Activated T-cell treated with anti-CD3 and anti-CD28 coated beads, Interleukin-2, amount 50 U/mL, for 4 hours (primary cell): Measurements from ENCODE around the gene RARA. TPM values are rescaled to one million over a fixed set of nuclear protein-coding genes. Genes with fewer than 3 reads are reported as not detected.

Experiments
- ATAC-seq, 2 donors: fragments of 200-7000 bp; cut with Tn5 transposase; one replicate each; pipeline ENCODE4 v1.10.0; 2021
- DNase-seq: peaks from one replicate; pipeline ENCODE4 v3.0.0-alpha.2; 2020
- H3K27me3 Mint-ChIP-seq: one replicate; pipeline ENCODE4 v1.8.0; 2021; ENCODE audit warnings: low read depth, mixed read lengths
- H3K36me3 Mint-ChIP-seq: one replicate; pipeline ENCODE4 v1.8.0; 2022; ENCODE audit warnings: mixed read lengths; ENCODE audit not compliant: insufficient read depth
- H3K4me1 Mint-ChIP-seq: one replicate; pipeline ENCODE4 v1.8.0; 2021; ENCODE audit warnings: low read depth, mixed read lengths
- H3K4me3 Mint-ChIP-seq: one replicate; pipeline ENCODE4 v1.8.0; 2021; ENCODE audit warnings: mild to moderate bottlenecking, moderate library complexity, mixed read lengths
- H3K9me3 Mint-ChIP-seq: one replicate; pipeline ENCODE4 v1.8.0; 2021; ENCODE audit warnings: mixed read lengths
- total RNA-seq, 3 donors: library from RNA; stranded (reverse); gene quantifications; one replicate each; pipeline ENCODE4 v1.2.1, GENCODE V29; 2021

The RARA gene
- total RNA-seq, 3 donors from 2014 or later: 46.5 to 61.9 (median 48.7) TPM

DNA sequence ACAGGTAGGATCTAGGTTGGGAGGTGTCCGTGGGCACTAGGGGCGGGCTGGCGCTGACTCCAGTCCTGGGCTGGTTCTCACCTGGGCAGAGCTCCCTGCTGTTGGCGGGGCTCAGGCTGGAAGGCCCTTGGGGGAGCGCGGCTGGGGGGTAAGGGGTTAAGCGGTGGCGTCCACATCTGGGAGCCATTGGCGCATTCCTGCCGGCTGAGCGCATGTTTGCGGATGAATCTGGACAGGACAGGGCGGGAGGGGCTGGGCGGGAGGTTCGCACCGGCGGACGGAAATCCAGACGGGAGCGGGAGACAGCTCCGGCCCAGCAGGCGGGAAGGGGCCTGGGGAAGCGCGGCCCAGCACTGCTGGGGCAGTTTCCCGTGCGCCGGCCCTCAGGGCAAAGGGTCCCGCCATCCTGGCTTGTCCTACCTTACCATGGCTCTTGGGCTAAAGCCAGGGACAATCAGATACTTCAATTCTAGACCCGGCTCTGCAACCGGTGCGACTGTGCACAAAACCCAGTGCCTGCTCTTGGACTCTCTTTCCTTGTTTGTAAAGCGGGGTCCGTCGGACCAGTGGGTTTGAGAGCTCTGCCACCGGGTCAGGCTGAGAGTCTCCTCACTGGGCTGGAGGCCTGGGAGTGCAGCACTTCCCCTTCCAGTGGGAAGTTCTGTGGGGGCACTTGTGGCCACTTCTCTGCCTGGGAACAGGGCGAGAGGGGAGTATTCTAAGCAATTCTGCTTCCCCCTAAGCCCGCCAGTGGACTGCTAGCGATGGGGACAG, 7.8 kb downstream of the RARA start:
- no peak overlapping the region for H3K4me3 Mint-ChIP-seq
- no peaks in the 10 kb centered on the region for H3K9me3 Mint-ChIP-seq
- no peaks in the 10 kb centered on the region for H3K27me3 Mint-ChIP-seq
- peaks cover 69% of the 10 kb centered on the region for H3K4me1 Mint-ChIP-seq
- ATAC-seq (no peak), DNase-seq (no peak)
- H3K36me3 Mint-ChIP-seq: no peaks in the 10 kb centered on the region

DNA sequence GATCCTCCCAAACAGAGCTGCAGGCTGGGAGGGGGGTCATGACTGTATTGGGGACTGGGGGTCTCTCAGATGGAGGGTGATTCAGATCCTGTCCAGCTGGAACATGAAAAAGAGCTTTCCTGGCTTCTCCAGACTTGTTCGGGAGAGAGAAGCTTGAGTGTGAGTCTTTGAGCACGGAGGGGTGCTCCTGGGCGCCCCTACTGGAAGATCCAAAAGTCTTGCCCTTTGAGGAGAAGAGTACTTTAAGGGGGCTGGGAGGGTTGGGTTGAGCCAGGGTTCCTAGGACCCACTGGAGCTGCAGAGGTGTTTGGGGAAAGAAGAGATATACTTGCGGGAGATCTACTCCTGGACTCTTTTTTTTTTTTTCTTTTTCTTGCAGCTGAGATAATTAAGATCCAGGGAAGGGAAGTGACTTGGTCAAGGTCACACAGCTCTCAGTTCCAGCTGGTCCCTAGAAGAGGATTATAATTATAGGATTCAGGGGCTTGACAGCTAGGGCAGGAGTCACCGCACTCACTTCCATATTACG, 8.4 kb downstream of the RARA start:
- peaks cover 68% of the 10 kb centered on the region for H3K4me1 Mint-ChIP-seq
- H3K27me3 Mint-ChIP-seq: no peaks in the 10 kb centered on the region
- DNase-seq (peak; percentile 36), ATAC-seq (no peak)
- H3K4me3 Mint-ChIP-seq: peak overlapping the region; percentile 98
- H3K9me3 Mint-ChIP-seq: no peaks in the 10 kb centered on the region
- H3K36me3 Mint-ChIP-seq: no peaks in the 10 kb centered on the region

DNA sequence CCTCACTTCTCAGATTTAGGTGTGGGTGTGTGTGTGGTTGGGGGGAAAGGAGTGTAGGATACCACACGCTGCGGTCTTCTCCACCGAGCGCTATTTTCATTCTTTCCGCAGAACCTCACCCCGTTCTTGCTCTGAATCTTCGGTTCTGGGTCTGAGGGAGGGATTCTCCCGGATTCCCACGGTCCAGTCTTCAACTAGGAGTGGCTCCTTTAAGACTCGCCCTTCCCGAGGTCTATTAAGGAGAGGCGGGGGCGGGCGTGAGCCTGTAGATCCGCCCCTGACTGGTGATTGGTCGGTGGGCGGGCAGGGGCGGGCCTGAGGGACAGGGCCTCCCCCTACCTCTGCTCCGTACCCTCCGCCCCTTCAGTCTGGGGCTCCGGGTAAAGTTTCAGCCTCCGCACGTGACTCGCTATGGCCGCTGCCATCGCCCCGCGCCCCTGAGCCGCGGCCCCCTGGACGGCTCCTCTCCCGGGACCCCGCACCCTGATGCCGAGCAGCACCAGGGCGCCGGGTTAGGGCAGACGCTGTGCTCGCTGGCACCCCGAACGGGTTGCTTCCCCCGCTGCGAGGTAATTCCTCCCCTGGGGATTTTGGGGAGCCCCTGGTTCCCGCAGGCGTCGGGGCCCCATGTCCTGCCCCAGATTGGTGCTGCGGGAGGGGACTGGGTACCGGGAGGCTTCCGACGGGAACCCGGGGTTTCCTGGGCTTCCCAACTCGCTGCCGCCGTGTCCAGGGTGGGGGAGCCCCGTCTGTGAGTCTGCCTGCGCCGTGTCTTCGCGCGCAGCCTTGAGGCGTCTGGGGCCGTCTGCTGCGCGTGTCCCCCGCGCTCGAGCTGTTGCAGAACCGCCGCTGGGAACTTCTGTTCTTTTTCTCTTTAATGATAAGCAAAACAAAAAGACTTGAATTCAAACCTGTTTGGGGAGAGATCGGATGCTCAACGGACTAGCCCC, 9.2 kb downstream of the RARA start:
- Mint-ChIP-seq H3K4me1 (peaks cover 72% of the 10 kb centered on the region), H3K27me3 (no peaks in the 10 kb centered on the region), H3K4me3 (peak overlapping the region; percentile 98), H3K36me3 (no peaks in the 10 kb centered on the region), H3K9me3 (no peaks in the 10 kb centered on the region)
- peak; percentile 86 for DNase-seq
- ATAC-seq: peak; percentile 73 to 76

DNA sequence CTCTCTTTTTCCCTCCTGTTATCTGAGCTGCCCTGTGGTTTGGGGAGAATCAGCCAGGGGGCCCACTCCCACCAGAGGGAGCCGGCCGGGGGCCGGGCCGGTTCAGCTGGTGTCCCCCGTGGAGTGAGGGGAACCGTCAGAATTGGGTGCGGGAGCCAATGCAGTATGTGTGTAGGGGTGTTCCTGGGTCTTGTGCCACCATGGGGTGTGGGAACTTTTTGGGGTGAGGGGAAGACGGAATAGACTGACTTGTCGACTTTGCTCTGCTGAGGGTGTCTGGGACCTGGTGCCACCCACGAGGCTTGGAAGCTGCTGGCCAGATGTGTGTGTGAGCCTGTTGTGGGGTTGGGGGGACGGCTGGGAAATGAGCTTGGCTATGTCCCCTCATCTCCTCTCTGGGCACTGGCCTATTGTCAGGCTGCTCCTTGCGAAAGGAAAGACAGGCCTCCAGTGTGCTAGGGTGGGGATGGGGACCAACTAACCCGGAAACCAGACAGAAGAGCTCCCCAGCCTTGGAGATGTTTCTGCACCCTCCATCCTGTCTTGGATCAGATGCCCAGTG, 9.9 kb downstream of the RARA start:
- no peaks in the 10 kb centered on the region for H3K36me3 Mint-ChIP-seq
- no peak for DNase-seq
- no peaks in the 10 kb centered on the region for H3K27me3 Mint-ChIP-seq
- H3K4me1 Mint-ChIP-seq: peaks cover 73% of the 10 kb centered on the region
- no peak for ATAC-seq
- no peaks in the 10 kb centered on the region for H3K9me3 Mint-ChIP-seq
- peak overlapping the region; percentile 98 for H3K4me3 Mint-ChIP-seq

DNA sequence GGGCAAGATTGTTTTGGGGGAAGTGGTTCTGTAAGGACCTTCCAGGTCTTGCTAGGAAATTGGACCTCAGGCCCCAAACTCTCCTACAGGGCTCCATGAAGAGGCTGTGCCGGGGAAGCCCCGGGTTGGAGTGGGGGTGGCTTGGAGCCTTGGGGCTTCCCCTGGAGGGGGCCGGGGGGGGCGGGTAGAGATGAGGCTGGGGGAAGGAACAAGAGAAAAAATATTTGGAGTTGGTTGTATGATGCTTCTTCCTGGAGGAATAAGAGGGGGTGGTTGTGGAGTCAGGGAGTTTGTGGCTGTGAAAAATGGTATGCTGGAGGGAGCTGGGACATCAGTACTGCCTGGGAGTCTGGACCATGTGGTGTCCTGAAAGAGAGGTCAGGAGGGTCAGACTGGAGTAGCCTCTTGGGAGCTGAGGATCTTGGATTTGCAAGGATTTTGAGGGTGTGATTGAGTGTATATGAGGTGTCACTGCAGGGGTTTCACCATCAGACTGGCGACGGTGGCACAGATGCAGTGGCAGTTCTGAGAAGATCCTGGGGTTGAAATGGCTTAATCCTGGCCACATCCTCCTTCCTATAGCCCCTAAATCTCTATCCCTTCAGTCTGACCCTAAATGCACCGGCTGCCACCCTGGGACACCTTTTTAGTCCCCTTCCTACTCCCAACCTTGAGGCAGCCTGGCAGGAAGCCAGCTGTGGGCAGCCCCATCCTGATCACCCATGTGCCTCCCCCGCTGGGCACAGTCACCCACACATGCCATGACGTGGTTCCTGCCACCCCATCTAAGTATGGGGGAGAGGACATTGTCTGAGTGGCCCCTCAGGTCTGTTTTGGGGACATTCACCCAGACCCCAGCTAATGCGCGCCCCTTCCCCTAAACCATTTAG, 10.9 kb downstream of the RARA start:
- Mint-ChIP-seq H3K4me1 (peaks cover 73% of the 10 kb centered on the region), H3K9me3 (no peaks in the 10 kb centered on the region), H3K4me3 (peak overlapping the region; percentile 98), H3K36me3 (no peaks in the 10 kb centered on the region), H3K27me3 (no peaks in the 10 kb centered on the region)
- peak; percentile 79 for DNase-seq
- no peak for ATAC-seq

DNA sequence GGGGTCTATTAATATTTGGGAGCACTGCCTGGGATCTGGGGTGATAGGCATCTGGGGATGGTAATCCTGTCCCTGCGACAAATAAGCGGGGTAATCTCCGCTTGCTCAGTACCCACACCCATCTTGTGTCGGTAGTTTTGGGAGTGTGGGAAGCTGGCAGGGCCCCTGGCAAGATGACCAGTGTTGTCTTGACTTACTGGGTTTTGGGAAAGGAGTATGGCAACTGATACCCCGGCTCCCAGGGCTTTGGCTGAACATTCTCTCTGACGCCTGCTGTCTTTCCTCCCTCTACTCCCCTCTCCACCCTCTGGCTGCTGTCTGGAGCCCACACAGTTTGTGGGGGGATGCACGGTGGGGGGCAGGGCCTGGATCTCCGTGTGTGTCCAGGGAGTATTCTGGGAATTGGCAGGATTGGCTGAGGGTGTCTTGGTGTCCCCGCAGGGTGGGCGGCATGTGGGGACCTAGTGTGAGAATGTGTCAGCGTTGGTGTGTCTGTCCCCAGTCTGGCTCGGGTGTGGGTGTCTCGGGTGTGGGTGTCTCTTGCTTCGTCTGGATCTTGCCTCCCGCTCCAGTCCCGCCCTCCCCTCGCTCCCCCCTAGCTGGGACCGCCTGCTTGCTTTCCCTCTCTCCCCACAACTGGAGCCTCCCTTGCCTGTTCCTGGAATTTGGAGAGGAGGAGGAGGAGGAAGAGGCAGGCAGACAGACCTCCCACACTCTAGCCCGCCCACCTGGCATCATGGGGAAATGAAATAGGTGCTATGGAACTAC, 12.0 kb downstream of the RARA start:
- Mint-ChIP-seq H3K36me3 (no peaks in the 10 kb centered on the region), H3K27me3 (no peaks in the 10 kb centered on the region), H3K4me1 (peaks cover 72% of the 10 kb centered on the region), H3K9me3 (no peaks in the 10 kb centered on the region), H3K4me3 (peak overlapping the region; percentile 98)
- ATAC-seq (no peak), DNase-seq (peak; percentile 63)

DNA sequence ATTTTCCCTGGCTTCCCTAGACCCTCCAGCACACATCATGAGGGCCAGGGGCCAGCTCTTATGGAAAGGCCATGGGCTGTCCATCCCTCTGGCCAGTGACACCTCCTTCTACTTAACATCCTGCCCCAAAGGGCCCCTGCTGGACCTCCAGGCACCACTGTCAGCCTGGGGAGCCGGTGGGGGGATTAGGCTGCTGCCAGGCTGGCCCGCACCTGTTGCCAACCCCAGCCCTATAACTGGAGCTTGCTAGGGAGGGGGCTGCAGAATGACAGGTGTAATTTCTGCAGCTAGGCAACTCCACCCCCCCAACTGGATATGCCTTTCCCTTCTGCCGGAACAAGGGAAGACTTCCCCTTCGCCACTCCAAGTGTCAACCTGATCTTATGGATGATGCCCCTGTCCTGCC, 12.5 kb downstream of the RARA start:
- peaks cover 2% of the 10 kb centered on the region for H3K36me3 Mint-ChIP-seq
- H3K9me3 Mint-ChIP-seq: no peaks in the 10 kb centered on the region
- H3K27me3 Mint-ChIP-seq: no peaks in the 10 kb centered on the region
- ATAC-seq (no peak), DNase-seq (no peak)
- peaks cover 72% of the 10 kb centered on the region for H3K4me1 Mint-ChIP-seq
- peak overlapping the region; percentile 98 for H3K4me3 Mint-ChIP-seq

DNA sequence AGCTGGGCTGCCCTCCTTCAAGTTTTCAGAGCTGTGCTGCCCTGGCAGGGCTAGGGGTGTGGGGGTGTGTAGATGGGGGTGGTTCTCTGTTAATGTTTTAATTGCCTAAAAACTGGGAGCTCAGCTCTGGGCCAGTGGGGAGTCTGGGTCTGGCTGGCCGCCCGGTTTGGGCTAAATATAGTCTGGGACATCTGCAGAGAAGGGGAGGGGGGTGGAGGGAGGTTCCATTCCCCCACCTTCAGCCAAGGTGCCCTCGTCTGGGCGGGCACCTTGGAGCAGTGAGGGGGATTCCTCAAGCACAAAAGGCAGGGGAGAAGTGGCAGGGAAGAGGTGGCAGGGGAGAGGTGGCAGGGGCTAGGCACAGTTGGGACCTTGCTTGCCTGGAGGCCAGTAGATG, 13.0 kb downstream of the RARA start:
- Mint-ChIP-seq H3K36me3 (peaks cover 2% of the 10 kb centered on the region), H3K9me3 (no peaks in the 10 kb centered on the region), H3K4me3 (peak overlapping the region; percentile 98), H3K4me1 (peaks cover 75% of the 10 kb centered on the region), H3K27me3 (no peaks in the 10 kb centered on the region)
- DNase-seq (no peak), ATAC-seq (no peak)

DNA sequence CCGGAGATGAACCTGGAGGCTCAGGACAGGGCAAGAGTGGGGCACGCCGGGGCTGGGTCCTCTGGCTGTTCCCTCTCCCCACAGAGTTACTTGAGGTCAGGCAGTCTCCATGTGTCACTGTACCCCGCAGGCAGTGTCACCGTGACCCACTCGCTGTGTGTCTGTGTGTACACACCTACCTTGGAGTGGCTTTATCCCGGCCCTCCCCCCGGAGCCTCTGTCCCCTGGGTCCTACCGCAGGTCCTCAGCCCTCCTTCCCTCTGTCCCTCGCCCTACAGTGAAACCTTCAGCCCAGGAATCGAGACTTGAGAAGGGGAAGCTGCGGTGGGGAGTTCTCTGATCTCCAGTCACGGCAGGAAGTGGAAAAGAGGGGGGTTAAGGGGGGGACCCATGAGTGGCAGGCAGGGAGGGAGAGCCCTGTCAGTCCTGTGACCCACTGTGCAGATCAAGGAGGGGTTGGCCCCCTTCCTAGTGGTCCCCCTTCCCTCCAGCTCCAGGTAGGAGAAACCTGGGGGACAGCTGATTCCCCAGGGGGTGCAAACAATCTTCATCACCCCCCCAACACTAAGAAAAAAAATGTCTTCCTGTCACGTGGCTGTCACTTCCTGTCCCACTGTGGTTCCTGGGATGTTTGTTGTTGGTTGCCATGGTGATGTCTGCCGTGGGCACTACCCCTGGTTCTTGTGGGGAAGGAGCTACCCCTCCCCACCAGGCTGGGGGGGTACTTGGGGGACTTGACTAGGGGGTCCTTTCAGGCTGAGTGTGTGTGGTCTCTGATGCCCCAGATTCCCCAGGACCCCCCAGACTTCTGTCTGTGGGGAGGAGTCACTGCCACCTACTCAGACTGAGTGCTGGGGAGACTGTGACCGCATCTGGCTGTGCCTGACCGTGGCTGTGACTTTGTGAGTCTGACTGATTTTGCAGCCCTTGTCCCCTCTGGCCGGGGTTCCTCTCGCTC, 13.7 kb downstream of the RARA start:
- no peaks in the 10 kb centered on the region for H3K9me3 Mint-ChIP-seq
- ATAC-seq: peak; percentile 27 to 33
- no peaks in the 10 kb centered on the region for H3K27me3 Mint-ChIP-seq
- H3K36me3 Mint-ChIP-seq: peaks cover 2% of the 10 kb centered on the region
- peaks cover 75% of the 10 kb centered on the region for H3K4me1 Mint-ChIP-seq
- peak; percentile 73 for DNase-seq
- H3K4me3 Mint-ChIP-seq: peak overlapping the region; percentile 98

DNA sequence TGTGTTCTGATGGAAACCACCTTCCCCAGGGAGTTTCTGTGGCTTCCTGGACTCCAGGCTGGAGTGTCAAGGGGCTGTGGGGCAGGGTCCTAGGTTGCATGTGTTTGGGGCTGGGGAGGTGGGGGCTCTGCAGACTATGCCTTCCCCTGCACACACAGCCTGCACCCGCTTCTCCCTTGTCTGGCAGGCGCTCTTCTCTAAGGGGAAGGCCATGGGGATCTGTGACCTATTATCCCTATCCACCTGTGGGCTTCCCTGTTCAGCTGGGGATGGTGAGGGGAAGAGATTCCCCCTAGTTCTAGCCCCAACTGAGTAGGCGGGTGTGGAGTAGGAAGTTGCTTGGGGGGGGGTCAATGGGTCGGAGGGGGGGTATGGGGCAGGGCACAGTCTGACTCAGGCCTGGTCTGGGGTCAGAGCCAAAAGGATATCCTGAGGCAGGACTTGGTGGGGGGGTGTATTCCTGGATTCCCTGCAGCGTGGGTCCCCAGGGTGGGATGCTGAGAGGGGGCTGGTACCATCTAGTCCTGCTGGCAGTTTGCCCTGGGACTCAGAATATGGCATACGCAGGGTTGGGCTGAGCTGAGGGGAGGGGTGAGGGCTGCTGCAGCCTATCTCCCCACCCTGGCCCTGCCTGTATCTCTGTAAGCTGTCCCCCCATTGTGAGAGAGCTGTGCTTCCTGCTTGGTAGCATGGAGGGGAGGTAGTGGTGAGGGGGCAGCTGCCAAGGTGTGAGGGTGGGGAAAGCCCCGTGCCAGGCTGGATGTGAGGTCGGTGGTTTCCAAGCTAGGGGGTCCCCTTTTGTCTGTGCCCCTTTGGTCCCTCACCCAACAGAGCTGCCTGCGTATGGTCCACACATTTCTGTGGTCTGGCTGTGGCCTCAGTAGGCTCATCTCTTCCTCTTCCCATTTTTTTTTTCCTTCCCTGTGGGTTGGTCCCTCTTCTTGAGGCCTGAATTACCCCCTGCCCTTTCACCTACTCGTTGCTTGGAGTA, 14.7 kb downstream of the RARA start:
- Mint-ChIP-seq H3K4me1 (peaks cover 81% of the 10 kb centered on the region), H3K4me3 (peak overlapping the region; percentile 98)

More for the DNA sequence above, 14.7 kb downstream of the RARA start:
- ATAC-seq: peak; percentile 2 to 6
- Mint-ChIP-seq H3K27me3 (no peaks in the 10 kb centered on the region), H3K36me3 (peaks cover 7% of the 10 kb centered on the region), H3K9me3 (no peaks in the 10 kb centered on the region)
- DNase-seq: peak; percentile 69
